K562 (cell line): ENCODE data around the gene ILK. TPM values are rescaled to one million over a fixed set of nuclear protein-coding genes. Genes with fewer than 3 reads are reported as not detected.

Experiments
- HEY1 ChIP-seq: fragments of 250-450 bp; sonication (Bioruptor Pico); IDR thresholded peaks from 2 replicates; pipeline ENCODE4 v1.5.0; 2020; ENCODE audit warnings: mild to moderate bottlenecking, moderate library complexity, borderline replicate concordance
- HINFP ChIP-seq: fragments of 450-650 bp; conservative IDR thresholded peaks from 2 replicates; pipeline ENCODE4 v1.6.1; 2016; ENCODE audit warnings: missing genetic modification characterization, low read depth, mild to moderate bottlenecking, control low read depth, missing compliant biosample characterization
- HMG20A ChIP-seq: fragments of 450-650 bp; formaldehyde crosslinking; conservative IDR thresholded peaks from 2 replicates; pipeline ENCODE4 v1.4.0; 2020; ENCODE audit warnings: mild to moderate bottlenecking, mixed read lengths
- HNRNPL ChIP-seq: fragments of 200-400 bp; formaldehyde crosslinking; IDR thresholded peaks from 2 replicates; pipeline ENCODE4 v1.6.1; 2017; ENCODE audit warnings: low read depth, mild to moderate bottlenecking, low read length
- LCOR ChIP-seq: sonication (generic); formaldehyde crosslinking; IDR thresholded peaks from 2 replicates; pipeline ENCODE4 v1.8.0; 2022; ENCODE audit warnings: mild to moderate bottlenecking, missing genetic modification reagents
- MAZ ChIP-seq, 2 experiments: fragments of 450-650 bp in 1 of 2; sonication (generic) in 1 of 2; formaldehyde crosslinking; IDR thresholded peaks in 1 of 2; conservative IDR thresholded peaks in 1 of 2; 2 replicates each; pipeline versions ENCODE4 v1.4.0 to v1.5.0; 2020; ENCODE audit warnings: mild to moderate bottlenecking in 1 of 2, missing genetic modification reagents in 1 of 2
- MEF2A ChIP-seq: IDR thresholded peaks from 2 replicates; pipeline ENCODE4 v1.6.1; 2011; ENCODE audit warnings: low read depth, mild to moderate bottlenecking, low read length, moderate library complexity; ENCODE audit not compliant: control insufficient read depth
- MGA ChIP-seq: fragments of 450-650 bp; IDR thresholded peaks from 2 replicates; pipeline ENCODE4 v1.6.1; 2016; ENCODE audit warnings: mild to moderate bottlenecking, moderate library complexity
- NCOA6 ChIP-seq: fragments of 450-650 bp; IDR thresholded peaks from 2 replicates; pipeline ENCODE4 v1.6.1; 2017; ENCODE audit warnings: mild to moderate bottlenecking
- NFIX ChIP-seq: fragments of 250-450 bp; sonication (Bioruptor Pico); IDR thresholded peaks from 2 replicates; pipeline ENCODE4 v1.4.0; 2020; ENCODE audit warnings: low read depth, mild to moderate bottlenecking, moderate library complexity
- OTX1 ChIP-seq: fragments of 450-650 bp; formaldehyde crosslinking; IDR thresholded peaks from 2 replicates; pipeline ENCODE4 v1.4.0; 2022; ENCODE audit warnings: mild to moderate bottlenecking
- SNIP1 ChIP-seq: fragments of 450-650 bp; IDR thresholded peaks from 2 replicates; pipeline ENCODE4 v1.7.1; 2017; ENCODE audit warnings: low read depth, mild to moderate bottlenecking
- TAF15 ChIP-seq: fragments of 200-400 bp; formaldehyde crosslinking; IDR thresholded peaks from 2 replicates; pipeline ENCODE4 v1.6.1; 2017; ENCODE audit warnings: mild to moderate bottlenecking, low read depth, low read length, moderate library complexity
- THRAP3 ChIP-seq: fragments of 450-650 bp; IDR thresholded peaks from 2 replicates; pipeline ENCODE4 v1.6.1; 2016; ENCODE audit warnings: mild to moderate bottlenecking, inconsistent platforms, borderline replicate concordance
- ZNF253 ChIP-seq: fragments of 250-450 bp; sonication (Bioruptor Pico); conservative IDR thresholded peaks from 2 replicates; pipeline ENCODE4 v1.6.1; 2021; ENCODE audit warnings: mild to moderate bottlenecking
- polyA plus RNA-seq, 8 experiments: library from polyadenylated mRNA; depleted of rRNA in 4 of 8; stranded (reverse) in 5 of 8; unstranded in 3 of 8; fragments of >200 nt; fragmentation: Nextera tagmentation in 2 of 8; fragmentation: Illumina TruSeq in 1 of 8; extraction: Ambion mirVana in 2 of 8; extraction: Trizol in 1 of 8; gene quantifications; 2 replicates each; pipeline versions ENCODE4 v1.2.1 to v1.2.3, GENCODE V29; 2011 to 2014; ENCODE audit warnings: inconsistent platforms in 1 of 8, missing spikeins in 1 of 8
- total RNA-seq, 7 experiments: library from RNA; depleted of rRNA in 6 of 7; stranded (reverse); fragments of >200 nt in 6 of 7; fragmentation: Illumina TruSeq in 2 of 7; extraction: Trizol in 2 of 7; gene quantifications; 2 replicates each; pipeline versions ENCODE4 v1.2.1 to v1.2.3, GENCODE V29; 2011 to 2021; ENCODE audit warnings: low replicate concordance in 1 of 7

The ILK gene
- total and polyA plus RNA-seq, 9 of the 15 experiments (the other 6 are each of a cell fraction or from before 2014, with no cell fraction given): 43.3 to 95.9 (median 58.9) TPM

GRCh38 chr11:6619004-6619745, 15.6 kb downstream of the ILK start, which contains the start of gene TPP1 (continued):
- TF ChIP-seq MGA (no peak), MEF2A (no peak), LCOR (CRISPR knock-in tag) (no peak), OTX1 (CRISPR knock-in tag) (no peak), THRAP3 (no peak), HNRNPL (no peak), NFIX (no peak), NCOA6 (no peak), ZNF253 (no peak), MAZ (CRISPR knock-in tag; conservative IDR thresholded peaks at IDR 0.05 in 1 of 2, IDR thresholded peaks at IDR 0.05 in 1 of 2) (peak in 1 of 2 experiments; percentile 76; a peak in 2 of 4 replicates), HINFP (tag) (no peak), TAF15 (no peak), HMG20A (CRISPR knock-in tag) (no peak), HEY1 (CRISPR knock-in tag) (no peak), SNIP1 (no peak)
